IMR-90 (cell line): Measurements from ENCODE around the gene PMS1. TPM values are rescaled to one million over a fixed set of nuclear protein-coding genes. Genes with fewer than 3 reads are reported as not detected.

Source experiments
- ATAC-seq: fragments of 200-7000 bp; cut with Tn5 transposase; 2 replicates; pipeline ENCODE4 v1.9.1; 2020; ENCODE audit warnings: low read depth, mild to moderate bottlenecking, moderate library complexity
- BruUV-seq: library from RNA; stranded (reverse); fragments of 400-500 nt; replicated peaks from 2 replicates; lab custom pipeline; 2021; lab: Mats Ljungman, UMichigan
- CTCF ChIA-PET: fragments of 300-600 bp; formaldehyde crosslinking; extraction: SDS; loops from one replicate; lab custom pipeline; 2021; ENCODE audit warnings: antibody characterized with exemption; lab: Yijun Ruan, JAX
- POLR2A ChIA-PET: fragments of 300-600 bp; sonication (Branson Sonifier 250); formaldehyde crosslinking; loops from one replicate; lab custom pipeline; 2022; ENCODE audit warnings: antibody characterized with exemption; ENCODE audit not compliant: unreplicated experiment; lab: Charles Lee
- DNase-seq: peaks from one replicate; pipeline ENCODE4 v3.0.0; 2013
- H2AFZ ChIP-seq: replicated peaks from 2 replicates; pipeline ENCODE3; 2013; ENCODE audit warnings: low read length, mild to moderate bottlenecking; ENCODE audit not compliant: poor library complexity
- H2AK5ac ChIP-seq: 2 replicates; pipeline ENCODE4 v1.6.1; 2013; ENCODE audit warnings: low read depth, low read length, inconsistent platforms
- H2AK9ac ChIP-seq: replicated peaks from 2 replicates; pipeline ENCODE3; 2013; ENCODE audit warnings: mild to moderate bottlenecking, low read depth, low read length, moderate library complexity; ENCODE audit not compliant: poor library complexity
- H2BK120ac ChIP-seq: 2 replicates; pipeline ENCODE4 v1.6.1; 2013; ENCODE audit warnings: low read depth, low read length, inconsistent platforms
- H2BK15ac ChIP-seq: 3 replicates; pipeline ENCODE4 v1.6.1; 2013; ENCODE audit warnings: low read depth, low read length, inconsistent platforms
- H2BK20ac ChIP-seq: 2 replicates; pipeline ENCODE4 v1.6.1; 2013; ENCODE audit warnings: low read depth, mild to moderate bottlenecking, inconsistent platforms, low read length, moderate library complexity
- H2BK5ac ChIP-seq: 2 replicates; pipeline ENCODE4 v1.6.1; 2013; ENCODE audit warnings: mild to moderate bottlenecking, low read depth, low read length, inconsistent platforms; ENCODE audit not compliant: poor library complexity, severe bottlenecking
- H3K14ac ChIP-seq: replicated peaks from 2 replicates; pipeline ENCODE4 v1.6.1; 2013; ENCODE audit warnings: low read depth, low read length, inconsistent platforms
- H3K18ac ChIP-seq: 2 replicates; pipeline ENCODE4 v1.6.1; 2013; ENCODE audit warnings: low read depth, low read length, control low read depth
- H3K23ac ChIP-seq: 2 replicates; pipeline ENCODE4 v1.6.1; 2013; ENCODE audit warnings: low read depth, low read length, inconsistent platforms
- H3K27ac ChIP-seq: 2 replicates; pipeline ENCODE4 v1.5.1; 2013; ENCODE audit warnings: mild to moderate bottlenecking, control low read depth, low read length; ENCODE audit not compliant: insufficient read depth
- H3K27me3 ChIP-seq: 2 replicates; pipeline ENCODE4 v1.6.1; 2013; ENCODE audit warnings: low read length; ENCODE audit not compliant: control insufficient read depth, insufficient read depth
- H3K36me3 ChIP-seq: 2 replicates; pipeline ENCODE4 v1.6.1; 2013; ENCODE audit warnings: low read length, mixed read lengths; ENCODE audit not compliant: control insufficient read depth, insufficient read depth
- H3K4ac ChIP-seq: 2 replicates; pipeline ENCODE4 v1.6.1; 2013; ENCODE audit warnings: low read depth, low read length, inconsistent platforms
- H3K4me1 ChIP-seq: 2 replicates; pipeline ENCODE4 v1.6.1; 2013; ENCODE audit warnings: low read length, mixed read lengths; ENCODE audit not compliant: control insufficient read depth, insufficient read depth
- H3K4me2 ChIP-seq: 2 replicates; pipeline ENCODE4 v1.6.1; 2013; ENCODE audit warnings: low read depth, mild to moderate bottlenecking, control low read depth, low read length, moderate library complexity
- H3K4me3 ChIP-seq: 2 replicates; pipeline ENCODE4 v1.5.1; 2013; ENCODE audit warnings: low read depth, mild to moderate bottlenecking, control low read depth, low read length, moderate library complexity; ENCODE audit not compliant: insufficient read depth
- H3K56ac ChIP-seq: 2 replicates; pipeline ENCODE4 v1.6.1; 2013; ENCODE audit warnings: low read length, inconsistent platforms; ENCODE audit not compliant: insufficient read depth; ENCODE audit errors: extremely low read depth
- H3K79me1 ChIP-seq, 2 experiments: 2 replicates each; pipeline ENCODE4 v1.6.1; 2013; ENCODE audit warnings: low read length in 2 of 2, inconsistent platforms in 1 of 2, low read depth in 1 of 2
- H3K9ac ChIP-seq: 2 replicates; pipeline ENCODE4 v1.6.1; 2013; ENCODE audit warnings: low read depth, low read length, control low read depth
- H3K9me1 ChIP-seq: 2 replicates; pipeline ENCODE4 v1.6.1; 2013; ENCODE audit warnings: low read length, inconsistent platforms; ENCODE audit not compliant: insufficient read depth
- H3K9me3 ChIP-seq: 2 replicates; pipeline ENCODE4 v1.6.1; 2013; ENCODE audit warnings: low read length; ENCODE audit not compliant: control insufficient read depth, insufficient read depth
- H4K20me1 ChIP-seq: 2 replicates; pipeline ENCODE4 v1.6.1; 2013; ENCODE audit warnings: low read length, inconsistent platforms; ENCODE audit not compliant: insufficient read depth
- H4K5ac ChIP-seq: 2 replicates; pipeline ENCODE4 v1.6.1; 2013; ENCODE audit warnings: mild to moderate bottlenecking, low read depth, low read length, control low read depth
- H4K8ac ChIP-seq, 2 experiments: 2 replicates each; pipeline ENCODE4 v1.6.1; 2013; ENCODE audit warnings: low read depth in 2 of 2, low read length in 2 of 2, control low read depth in 1 of 2, inconsistent platforms in 1 of 2
- H4K91ac ChIP-seq: 2 replicates; pipeline ENCODE4 v1.6.1; 2013; ENCODE audit warnings: low read depth, low read length, inconsistent platforms; ENCODE audit not compliant: insufficient read depth
- BHLHE40 ChIP-seq: fragments of 150-350 bp; IDR thresholded peaks from 2 replicates; pipeline ENCODE4 v1.6.1; 2016; ENCODE audit warnings: mild to moderate bottlenecking, low read depth, low read length
- CEBPB ChIP-seq: IDR thresholded peaks from 2 replicates; pipeline ENCODE4 v1.6.1; 2012; ENCODE audit warnings: low read depth, low read length, improper control_type of control experiment
- CHD1 ChIP-seq: IDR thresholded peaks from 2 replicates; pipeline ENCODE4 v1.6.1; 2012; ENCODE audit warnings: low read depth, low read length, improper control_type of control experiment
- CTCF ChIP-seq: conservative IDR thresholded peaks from 2 replicates; pipeline ENCODE4 v1.5.1; 2012; ENCODE audit warnings: mild to moderate bottlenecking, low read depth, low read length, improper control_type of control experiment
- ELK1 ChIP-seq: fragments of 150-350 bp; IDR thresholded peaks from 2 replicates; pipeline ENCODE4 v1.6.1; 2016; ENCODE audit warnings: low read depth, mild to moderate bottlenecking, low read length, moderate library complexity, borderline replicate concordance
- FOS ChIP-seq: fragments of 150-350 bp; IDR thresholded peaks from 2 replicates; pipeline ENCODE4 v1.6.1; 2016; ENCODE audit warnings: low read depth, low read length
- MAFK ChIP-seq: IDR thresholded peaks from 2 replicates; pipeline ENCODE4 v1.6.1; 2012; ENCODE audit warnings: low read depth, low read length, improper control_type of control experiment
- MAZ ChIP-seq: IDR thresholded peaks from 2 replicates; pipeline ENCODE4 v1.6.1; 2012; ENCODE audit warnings: low read depth, mild to moderate bottlenecking, low read length, improper control_type of control experiment, moderate library complexity, borderline replicate concordance
- MXI1 ChIP-seq: IDR thresholded peaks from 2 replicates; pipeline ENCODE4 v1.6.1; 2012; ENCODE audit warnings: low read depth, mild to moderate bottlenecking, low read length, moderate library complexity, borderline replicate concordance
- NFE2L2 ChIP-seq: fragments of 150-350 bp; IDR thresholded peaks from 2 replicates; pipeline ENCODE4 v1.6.1; 2016; ENCODE audit warnings: low read depth, mild to moderate bottlenecking, low read length
- POLR2A ChIP-seq: IDR thresholded peaks from 2 replicates; pipeline ENCODE4 v1.6.1; 2012; ENCODE audit warnings: mild to moderate bottlenecking, low read depth, low read length
- RAD21 ChIP-seq: IDR thresholded peaks from 2 replicates; pipeline ENCODE4 v1.6.1; 2012; ENCODE audit warnings: low read length, improper control_type of control experiment
- RCOR1 ChIP-seq: IDR thresholded peaks from 2 replicates; pipeline ENCODE4 v1.6.1; 2012; ENCODE audit warnings: mild to moderate bottlenecking, low read length, improper control_type of control experiment; ENCODE audit not compliant: insufficient replicate concordance
- RFX5 ChIP-seq: IDR thresholded peaks from 2 replicates; pipeline ENCODE4 v1.8.0; 2012; ENCODE audit warnings: low read depth, mild to moderate bottlenecking, low read length, moderate library complexity
- SMC3 ChIP-seq: fragments of 150-350 bp; IDR thresholded peaks from 2 replicates; pipeline ENCODE4 v1.6.1; 2016; ENCODE audit warnings: low read depth, mild to moderate bottlenecking, antibody characterized with exemption, low read length, moderate library complexity
- USF2 ChIP-seq: fragments of 150-350 bp; IDR thresholded peaks from 2 replicates; pipeline ENCODE4 v1.6.1; 2017; ENCODE audit warnings: mild to moderate bottlenecking, antibody characterized with exemption, low read length, low read depth
- WGBS, 2 experiments: methylation state at CpG; one replicate each; pipeline versions ENCODE4 v1.1.5 to v1.1.7; 2013; ENCODE audit warnings: missing lambda C conversion rate in 2 of 2; ENCODE audit not compliant: insufficient read length in 1 of 2; ENCODE audit errors: extremely low coverage in 2 of 2; 5-methylcytosine and 5-hydroxymethylcytosine counted together
- dilution Hi-C: fragments of 300-500 bp; cut with HindIII; formaldehyde crosslinking; loops from one replicate; pipeline ENCODE4 v1.14.3; 2018; ENCODE audit warnings: low sequenced_read_pairs; ENCODE audit not compliant: unreplicated experiment
- in situ Hi-C: fragments of 300-500 bp; cut with MboI; formaldehyde crosslinking; loops from 3 replicates; pipeline ENCODE4 v1.14.3; 2019; ENCODE audit warnings: low sequenced_read_pairs, inconsistent platforms, mixed read lengths
- intact Hi-C: fragments of 100-400 bp; cut with micrococcal nuclease; formaldehyde crosslinking; loops from 2 replicates; pipeline ENCODE4 v1.10.0; 2022
- polyA plus RNA-seq, 3 experiments: library from polyadenylated mRNA; depleted of rRNA; stranded (reverse); fragments of >200 nt; gene quantifications; 2 replicates each; pipeline ENCODE4 v1.2.3, GENCODE V29; 2012; ENCODE audit warnings: low replicate concordance in 1 of 3
- total RNA-seq: library from RNA; depleted of rRNA; stranded (reverse); fragments of >200 nt; gene quantifications from 2 replicates; pipeline ENCODE4 v1.2.3, GENCODE V29; 2012

The PMS1 gene
- total and polyA plus RNA-seq, 2 of the 4 experiments (the other 2 are of a cell fraction) = 8.1 to 10.6 TPM

GRCh38 chr2:189865826-189866225, 81.6 kb downstream of the PMS1 start:
- CTCF ChIA-PET = no interaction called here
- Histone ChIP-seq H2BK120ac (no peak overlapping the region), H3K36me3 (no peaks in the 10 kb centered on the region; the same call in 1 of the 2 replicates), H2AK5ac (no peak overlapping the region), H2BK20ac (no peak overlapping the region), H3K14ac (no peak overlapping the region), H3K4me3 (no peak overlapping the region), H3K18ac (no peak overlapping the region), H3K4ac (no peak overlapping the region), H4K5ac (no peak overlapping the region), H3K9ac (no peak overlapping the region), H3K9me1 (no peaks in the 10 kb centered on the region), H3K27me3 (no peaks in the 10 kb centered on the region), H2BK15ac (no peak overlapping the region), H2AK9ac (no peak overlapping the region), H3K4me1 (peaks cover 2% of the 10 kb centered on the region; the same call in 1 of the 2 replicates), H4K20me1 (no peaks in the 10 kb centered on the region), H3K23ac (no peak overlapping the region), H3K4me2 (no peak overlapping the region), H3K79me1 (no peaks in the 10 kb centered on the region; a peak in 1 of 4 replicates), H4K8ac (no peak overlapping the region), H3K27ac (no peak overlapping the region), H3K9me3 (no peaks in the 10 kb centered on the region), H2AFZ (no peak overlapping the region), H2BK5ac (no peak overlapping the region), H3K56ac (no peak overlapping the region), H4K91ac (no peak overlapping the region)
- in situ Hi-C loops = no loop called here
- intact Hi-C loops = no loop called here
- ATAC-seq (no peak), DNase-seq (no peak)
- POLR2A ChIA-PET = no interaction called here
- dilution Hi-C loops = no loop called here
- WGBS, 2 experiments = no CpG with 5 or more reads among the region's 1 CpG
- TF ChIP-seq BHLHE40 (no peak), SMC3 (no peak), USF2 (no peak), RAD21 (no peak), FOS (no peak), RCOR1 (no peak), ELK1 (no peak), CEBPB (no peak), MAZ (no peak), MAFK (no peak), CTCF (no peak), NFE2L2 (no peak), CHD1 (no peak), RFX5 (no peak), MXI1 (no peak), POLR2A (no peak)
- BruUV-seq = no TSS peak
